ENCODE results near the gene CLEC18B.
"Not testable (repeated sequence)": the region's sequence is repeated elsewhere in the genome, so short reads cannot be mapped to it uniquely, and the experiment has no call there.

CLEC18B gene

DNA sequence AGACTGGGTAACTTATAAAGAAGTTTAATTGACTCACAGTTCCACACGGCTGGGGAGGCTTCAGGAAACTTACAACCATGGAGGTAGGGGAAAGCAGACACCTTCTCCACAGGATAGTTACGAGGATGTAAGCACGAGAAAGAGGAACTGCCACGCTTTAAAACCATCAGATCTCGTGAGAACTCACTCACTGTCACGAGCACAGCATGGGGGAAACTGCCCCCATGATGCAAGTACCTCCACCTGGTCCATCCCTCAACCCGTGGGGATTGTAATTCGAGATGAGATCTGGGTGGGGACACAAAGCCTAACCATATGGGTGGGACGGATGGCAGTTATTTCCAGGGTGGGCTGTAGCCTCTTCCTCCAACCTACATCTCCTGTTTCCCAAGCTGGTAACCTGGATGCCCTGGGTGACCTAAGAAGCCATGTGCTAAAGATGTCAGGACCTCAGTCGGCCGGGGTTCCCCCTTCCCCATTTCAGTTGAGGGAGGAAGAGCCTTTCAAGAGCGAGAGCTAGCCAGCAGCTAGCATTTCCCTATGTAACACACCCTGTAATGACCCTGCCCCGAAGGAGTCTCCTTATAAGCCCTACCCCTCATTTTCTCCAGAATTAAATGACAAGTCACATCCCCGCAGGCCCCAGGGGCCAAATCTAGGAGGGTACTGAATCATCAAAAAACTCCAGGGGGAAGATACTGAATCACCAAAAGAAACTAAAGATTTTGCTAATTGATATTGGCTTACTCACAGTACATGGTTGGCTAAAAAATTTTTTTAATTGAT, 16.9 kb downstream of the CLEC18B start:
- not testable (repeated sequence) for FAIRE-seq

DNA sequence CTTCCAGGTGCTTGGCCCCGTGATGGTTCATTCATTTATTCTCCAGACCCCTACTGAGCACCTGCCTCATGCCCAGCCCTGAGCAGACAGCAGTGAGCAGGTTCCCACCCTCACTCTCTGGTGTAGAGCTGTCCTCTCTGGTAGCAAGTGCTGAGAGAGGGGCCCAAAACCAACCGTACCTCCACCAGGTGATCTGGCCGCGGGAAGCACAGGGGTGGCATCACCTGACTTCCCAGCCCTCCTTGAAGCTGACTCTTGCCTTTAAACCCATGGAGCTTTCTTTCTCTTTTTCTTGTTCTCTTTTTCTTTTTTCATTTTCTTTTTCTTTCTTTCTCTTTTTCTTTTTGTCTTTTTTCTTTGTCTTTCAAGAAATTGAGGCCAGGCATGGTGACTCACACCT, 21.0 kb downstream of the CLEC18B start:
- not testable (repeated sequence) for FAIRE-seq

DNA sequence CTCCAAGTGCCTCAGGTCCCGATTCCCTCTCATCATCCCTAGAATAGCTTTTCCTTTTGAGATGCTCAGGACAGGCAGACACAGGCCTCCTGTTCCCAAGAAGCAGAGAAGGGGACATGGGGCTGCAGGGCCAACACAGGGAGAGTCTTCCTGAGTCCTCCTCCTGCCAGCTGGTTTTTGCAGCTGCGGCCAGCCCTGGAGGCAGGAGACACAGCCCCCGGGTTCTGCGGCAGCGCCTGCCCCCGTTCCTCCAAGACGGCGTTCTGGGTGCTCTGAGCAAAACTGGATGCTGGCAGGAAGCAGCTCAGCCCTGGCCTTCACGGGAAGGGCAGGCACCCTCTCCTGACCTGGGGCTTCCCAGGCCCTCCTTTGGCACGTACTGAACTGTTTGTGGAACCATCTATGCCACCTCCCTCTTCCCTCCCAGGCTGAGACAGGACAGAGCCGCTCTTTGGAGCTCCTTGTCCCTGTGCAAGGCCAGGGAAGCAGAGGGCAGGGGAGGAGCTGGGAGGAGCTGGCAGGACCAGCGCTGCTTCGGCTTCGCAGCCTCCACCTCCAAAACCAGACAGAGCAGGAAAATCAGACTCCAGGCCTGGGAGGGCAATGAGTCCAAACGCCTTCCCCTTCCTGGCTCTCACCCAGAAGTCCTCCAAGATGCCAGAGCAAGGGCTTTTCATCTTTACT, 22.9 kb downstream of the CLEC18B start:
- FAIRE-seq = not testable (repeated sequence)

DNA sequence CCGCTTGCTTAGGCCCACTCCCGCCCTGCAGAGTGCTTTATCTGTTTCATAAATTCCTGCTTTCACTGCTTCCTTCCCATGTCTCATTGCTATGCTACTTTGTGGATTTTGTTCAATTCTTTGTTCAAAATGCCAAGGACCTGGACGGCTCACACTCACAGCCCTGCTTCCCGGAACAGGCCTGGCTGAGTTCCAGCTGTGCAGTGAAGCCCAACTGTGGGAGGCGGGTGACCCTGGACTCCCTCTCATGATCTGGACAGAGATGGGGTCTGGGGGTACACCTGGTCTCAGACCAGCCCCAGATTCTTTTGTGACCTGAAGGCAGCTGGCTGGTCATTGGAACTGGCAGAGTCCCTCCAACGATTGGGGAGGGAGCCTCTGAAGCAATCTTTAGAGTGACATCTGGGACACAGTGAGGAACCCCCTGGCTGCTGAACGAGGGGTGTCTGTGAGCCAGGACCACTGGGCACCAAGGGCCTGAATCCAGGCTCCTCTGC, 24.7 kb downstream of the CLEC18B start:
- not testable (repeated sequence) for FAIRE-seq

DNA sequence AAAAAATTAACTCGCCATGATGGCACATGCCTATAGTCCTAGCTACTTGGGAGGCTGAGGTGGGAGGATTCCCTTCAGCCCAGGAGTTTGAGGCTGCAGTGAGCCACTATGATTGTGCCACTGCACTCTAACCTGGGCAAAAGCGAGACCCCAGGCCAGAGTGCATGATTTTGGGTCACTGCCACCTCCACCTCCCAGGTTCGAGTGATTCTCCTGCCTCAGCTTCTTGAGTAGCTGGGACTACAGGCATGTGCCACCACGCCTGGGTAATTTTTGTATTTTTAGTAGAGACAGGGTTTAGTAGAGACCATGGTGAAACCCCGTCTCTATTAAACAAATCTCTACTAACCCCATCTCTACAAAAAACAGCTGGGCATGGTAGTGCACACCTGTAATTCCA, 26.7 kb downstream of the CLEC18B start:
- FAIRE-seq = not testable (repeated sequence)

DNA sequence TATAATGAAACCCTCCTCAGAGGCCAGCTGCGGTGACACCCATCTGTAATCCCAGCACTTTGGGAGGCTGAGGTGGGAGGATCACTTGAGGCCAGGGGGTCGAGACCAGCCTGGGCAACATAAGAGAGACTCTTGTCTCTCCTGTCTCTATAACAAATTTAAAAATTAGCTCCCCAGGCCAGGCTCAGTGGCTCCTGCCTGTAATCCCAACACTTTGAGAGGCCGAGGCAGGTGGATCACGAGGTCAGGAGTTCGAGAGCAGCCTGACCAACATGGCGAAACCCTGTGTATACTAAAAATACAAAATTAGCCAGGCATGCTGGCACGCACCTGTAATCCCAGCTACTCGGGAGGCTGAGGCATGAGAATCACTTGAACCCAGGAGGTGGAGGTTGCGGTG, 27.1 kb downstream of the CLEC18B start:
- not testable (repeated sequence) for FAIRE-seq

DNA sequence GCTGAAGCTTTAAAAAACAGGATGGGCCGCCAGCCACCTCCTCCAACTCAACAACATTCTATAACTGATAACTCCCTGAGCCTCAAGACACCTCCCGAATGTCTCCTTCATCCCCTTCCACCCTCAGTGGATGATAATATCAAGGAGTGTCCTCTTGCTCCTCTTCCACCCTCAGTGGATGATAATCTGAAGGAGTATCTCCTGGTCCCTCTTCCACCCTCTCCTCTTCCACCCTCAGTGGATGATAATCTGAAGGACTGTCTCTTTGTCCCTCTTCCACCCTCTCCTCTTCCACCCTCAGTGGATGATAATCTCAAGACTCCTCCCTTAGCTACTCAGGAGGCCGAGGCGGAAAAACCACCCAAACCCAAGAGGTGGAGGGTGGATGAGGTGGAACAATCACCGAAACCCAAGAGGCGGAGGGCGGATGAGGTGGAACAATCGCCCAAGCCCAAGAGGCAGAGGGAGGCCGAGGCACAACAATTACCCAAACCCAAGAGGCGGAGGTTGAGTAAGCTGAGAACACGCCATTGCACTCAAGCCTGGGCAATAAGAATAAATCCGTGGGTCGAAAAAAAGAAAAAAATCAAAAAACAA, 29.7 kb downstream of the CLEC18B start:
- FAIRE-seq = not testable (repeated sequence)

DNA sequence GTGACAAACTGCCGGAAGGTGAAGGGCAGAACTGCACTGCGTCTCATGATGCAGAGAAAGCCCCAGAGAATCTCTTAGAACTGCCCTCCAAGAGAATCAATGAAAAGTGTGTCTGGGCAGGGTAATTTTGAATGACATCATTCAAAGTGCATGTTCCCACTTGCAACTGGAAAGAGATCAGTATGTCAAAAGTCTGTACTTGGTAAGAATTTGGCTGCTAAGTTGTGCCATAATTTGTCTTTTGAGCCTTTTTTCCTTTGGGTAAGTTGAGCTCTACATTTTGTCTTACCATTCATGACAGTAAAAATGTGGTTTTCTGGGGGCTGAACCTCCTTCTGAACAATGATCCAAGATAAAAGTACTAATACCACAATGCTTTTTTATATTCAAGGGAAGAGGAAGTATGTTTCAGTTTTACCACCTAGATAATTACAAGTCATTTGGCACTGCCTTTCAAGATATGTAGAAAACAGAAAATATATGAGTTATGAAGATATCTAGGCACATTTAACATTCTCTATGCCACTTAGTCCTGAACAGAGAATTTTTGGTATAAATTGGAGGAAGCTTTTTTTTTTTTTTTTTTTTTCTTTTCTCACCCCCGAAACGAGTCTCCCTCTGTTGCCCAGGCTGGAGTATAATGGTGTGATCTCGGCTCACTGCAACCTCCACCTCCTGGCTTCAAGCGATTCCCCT, 38.8 kb downstream of the CLEC18B start:
- not testable (repeated sequence) for FAIRE-seq

DNA sequence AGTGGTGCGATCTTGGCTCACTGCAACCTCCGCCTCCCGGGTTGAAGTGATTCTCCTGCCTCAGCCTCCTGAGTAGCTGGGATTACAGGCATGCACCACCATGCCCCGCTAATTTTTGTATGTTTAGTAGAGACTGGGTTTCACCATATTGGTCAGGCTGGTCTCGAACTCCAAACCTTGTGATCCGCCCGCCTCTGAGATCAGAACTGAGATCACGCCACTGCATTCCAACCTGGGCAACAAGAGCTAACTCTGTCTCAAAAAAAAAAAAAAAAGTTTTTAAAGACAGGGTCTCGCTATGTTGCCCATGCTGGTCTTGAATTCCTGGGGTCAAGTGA, 47.5 kb downstream of the CLEC18B start:
- not testable (repeated sequence) for FAIRE-seq

DNA sequence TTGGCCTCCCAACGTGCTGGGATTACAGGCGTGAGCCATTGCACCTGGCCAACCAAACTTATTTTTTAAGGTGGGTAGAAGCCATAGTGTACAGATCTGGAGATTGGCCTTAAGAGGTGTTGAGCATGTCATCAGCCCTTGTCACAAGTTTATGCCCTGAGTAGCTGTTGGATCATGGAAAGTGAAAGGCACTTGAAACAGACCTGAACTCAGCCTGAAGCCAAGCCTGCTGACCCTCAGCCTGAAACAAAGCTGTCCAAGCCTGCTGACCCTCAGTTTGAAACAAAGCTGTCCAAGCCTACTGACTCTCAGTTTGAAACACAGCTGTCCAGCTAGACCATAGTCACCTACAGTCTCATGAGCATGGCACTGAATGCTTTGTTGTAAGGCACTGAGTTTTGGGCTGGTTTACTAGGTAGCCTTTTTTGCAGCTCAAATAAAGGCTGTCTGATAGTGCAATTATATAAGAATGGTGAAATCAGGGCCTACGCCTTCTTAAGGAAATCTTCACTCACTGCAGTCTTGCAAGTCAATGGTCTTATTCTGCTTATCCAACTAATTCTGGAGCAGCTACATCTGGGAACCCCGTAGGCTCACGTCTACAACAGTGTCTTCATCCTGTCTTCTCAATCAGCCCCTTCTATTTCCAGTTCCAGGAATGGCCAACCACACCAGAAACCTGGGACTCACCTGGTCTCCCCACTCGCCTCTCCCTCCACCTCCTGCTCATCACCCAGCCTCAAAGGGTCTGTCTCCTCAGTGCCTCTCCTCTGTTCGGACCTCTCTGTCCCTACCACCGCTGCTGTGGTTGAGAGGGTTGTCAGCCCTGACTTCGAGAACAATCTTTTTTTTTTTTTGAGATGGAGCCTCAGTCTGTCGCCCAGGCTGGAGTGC, 48.1 kb downstream of the CLEC18B start:
- no peak for FAIRE-seq

DNA sequence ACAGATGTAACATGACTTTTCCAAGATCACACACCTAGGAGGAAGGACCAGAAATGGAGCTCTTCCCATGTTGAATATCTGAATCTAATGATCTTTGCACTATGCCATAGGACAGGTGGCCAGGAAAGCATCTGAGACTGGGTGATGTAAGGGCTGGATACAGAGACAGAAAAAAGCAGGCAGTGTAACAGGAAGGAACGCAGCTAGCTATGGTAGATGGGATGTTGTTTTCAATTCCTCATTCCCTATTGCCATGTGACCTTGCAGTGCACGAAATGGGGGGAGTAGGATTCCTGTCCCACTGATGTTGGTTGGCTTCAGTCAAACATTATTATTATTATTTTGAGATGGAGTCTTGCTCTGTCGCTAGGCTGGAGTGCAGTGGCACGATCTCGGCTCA, 48.9 kb downstream of the CLEC18B start:
- FAIRE-seq = no peak

DNA sequence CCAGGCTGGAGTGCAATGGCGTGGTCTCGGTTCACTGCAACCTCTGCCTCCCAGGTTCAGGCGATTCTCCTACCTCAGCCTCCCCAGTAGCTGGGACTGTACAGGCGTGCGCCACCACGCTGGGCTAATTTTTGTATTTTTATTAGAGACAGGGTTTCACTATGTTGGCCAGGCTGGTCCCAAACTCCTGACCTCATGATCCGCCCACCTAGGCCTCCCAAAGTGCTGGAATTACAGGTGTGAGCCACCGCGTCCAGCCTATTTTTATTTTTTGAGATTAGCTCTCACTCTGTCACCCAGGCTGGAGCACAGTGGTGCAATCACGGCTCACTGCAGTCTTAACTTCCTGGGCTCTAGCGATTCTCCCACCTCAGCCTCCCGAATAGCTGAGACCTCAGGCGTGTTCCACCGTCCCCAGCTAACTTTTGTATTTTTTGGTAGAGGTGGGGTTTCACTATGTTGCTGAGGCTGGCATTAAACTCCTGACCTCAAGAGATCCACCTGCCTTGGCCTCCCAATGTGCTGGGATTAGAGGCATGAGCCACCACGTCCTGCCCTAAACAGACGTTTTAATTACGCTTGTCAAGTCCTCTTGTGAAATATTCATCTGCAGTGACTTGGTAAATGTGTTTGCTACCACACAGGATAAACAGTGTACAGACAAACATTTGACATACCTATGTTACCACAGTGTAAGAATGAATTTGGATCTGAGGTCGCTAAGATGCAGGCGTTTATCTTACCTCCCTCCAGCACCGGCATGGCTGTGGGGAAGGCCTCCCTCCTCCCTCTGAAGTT, 50.7 kb downstream of the CLEC18B start:
- FAIRE-seq = not testable (repeated sequence)

DNA sequence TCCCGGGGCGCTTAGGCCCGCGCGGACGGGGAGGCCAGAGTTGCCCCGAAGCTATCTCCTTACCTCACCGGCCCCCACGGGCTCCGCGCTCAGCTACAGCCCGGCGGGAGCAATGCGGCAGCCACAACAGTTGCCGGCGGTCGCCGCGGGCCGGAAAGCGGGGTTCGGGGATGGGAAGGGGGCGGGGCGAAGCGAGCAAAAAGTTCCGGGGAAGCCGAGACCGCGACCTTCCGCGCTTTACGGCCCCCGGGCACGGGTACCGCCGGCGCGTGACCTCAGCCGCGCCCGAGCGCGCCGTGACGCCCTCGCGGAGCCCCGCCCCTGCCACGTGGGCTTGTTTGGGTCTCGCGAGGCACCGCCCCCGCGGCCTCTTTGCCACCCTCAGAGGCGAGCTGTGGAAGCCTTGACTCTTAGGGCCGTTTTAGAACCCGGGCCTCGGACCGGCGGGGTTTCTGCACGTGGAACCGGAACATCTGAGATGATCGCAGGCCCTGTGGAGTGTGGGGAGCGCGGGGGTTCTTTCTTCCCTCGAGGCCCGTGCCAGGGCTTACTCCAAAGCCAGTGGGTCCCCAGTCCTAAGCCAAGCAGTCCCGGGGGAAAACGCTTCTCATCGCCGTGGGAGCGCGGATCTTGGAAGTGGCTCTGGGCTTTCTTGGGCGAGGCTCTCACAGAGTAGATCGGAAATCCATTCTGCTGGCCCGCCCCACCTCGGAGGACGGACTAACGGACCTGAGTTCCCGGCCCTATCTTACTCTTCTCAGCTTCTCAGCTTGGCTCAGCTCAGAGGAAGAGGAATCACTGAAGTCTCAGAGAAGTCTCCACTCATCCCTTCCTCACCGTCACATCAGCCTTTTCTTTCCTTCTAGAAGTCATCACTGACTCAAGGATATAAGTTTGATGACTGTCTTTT, 53.0 kb downstream of the CLEC18B start:
- FAIRE-seq = not testable (repeated sequence)

DNA sequence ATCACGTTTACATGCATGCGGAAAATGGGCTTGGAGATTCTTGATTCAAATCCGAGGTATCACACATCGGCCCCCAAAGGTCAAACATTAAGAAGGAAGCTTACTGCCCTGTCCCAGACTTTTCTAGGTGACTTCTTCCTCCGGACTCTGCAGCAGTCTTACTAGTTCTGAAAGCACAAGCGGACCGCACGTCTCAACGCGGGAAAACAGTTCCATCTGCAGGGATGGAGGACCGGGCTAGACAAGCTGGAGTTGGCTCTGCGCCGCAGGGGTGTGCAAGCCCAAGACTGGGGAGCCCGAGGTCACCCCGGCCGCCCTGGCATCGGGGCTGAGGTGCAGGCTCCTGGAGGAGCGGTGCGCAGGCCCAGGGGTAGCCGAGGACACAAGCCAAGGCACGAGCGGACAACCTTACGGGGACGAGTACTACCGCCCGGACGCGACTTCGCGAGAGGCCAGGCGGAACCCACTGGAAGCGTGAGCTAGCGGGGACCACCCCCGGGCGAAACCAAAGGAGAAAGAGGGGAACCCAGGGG, 53.7 kb downstream of the CLEC18B start:
- FAIRE-seq = not testable (repeated sequence)

DNA sequence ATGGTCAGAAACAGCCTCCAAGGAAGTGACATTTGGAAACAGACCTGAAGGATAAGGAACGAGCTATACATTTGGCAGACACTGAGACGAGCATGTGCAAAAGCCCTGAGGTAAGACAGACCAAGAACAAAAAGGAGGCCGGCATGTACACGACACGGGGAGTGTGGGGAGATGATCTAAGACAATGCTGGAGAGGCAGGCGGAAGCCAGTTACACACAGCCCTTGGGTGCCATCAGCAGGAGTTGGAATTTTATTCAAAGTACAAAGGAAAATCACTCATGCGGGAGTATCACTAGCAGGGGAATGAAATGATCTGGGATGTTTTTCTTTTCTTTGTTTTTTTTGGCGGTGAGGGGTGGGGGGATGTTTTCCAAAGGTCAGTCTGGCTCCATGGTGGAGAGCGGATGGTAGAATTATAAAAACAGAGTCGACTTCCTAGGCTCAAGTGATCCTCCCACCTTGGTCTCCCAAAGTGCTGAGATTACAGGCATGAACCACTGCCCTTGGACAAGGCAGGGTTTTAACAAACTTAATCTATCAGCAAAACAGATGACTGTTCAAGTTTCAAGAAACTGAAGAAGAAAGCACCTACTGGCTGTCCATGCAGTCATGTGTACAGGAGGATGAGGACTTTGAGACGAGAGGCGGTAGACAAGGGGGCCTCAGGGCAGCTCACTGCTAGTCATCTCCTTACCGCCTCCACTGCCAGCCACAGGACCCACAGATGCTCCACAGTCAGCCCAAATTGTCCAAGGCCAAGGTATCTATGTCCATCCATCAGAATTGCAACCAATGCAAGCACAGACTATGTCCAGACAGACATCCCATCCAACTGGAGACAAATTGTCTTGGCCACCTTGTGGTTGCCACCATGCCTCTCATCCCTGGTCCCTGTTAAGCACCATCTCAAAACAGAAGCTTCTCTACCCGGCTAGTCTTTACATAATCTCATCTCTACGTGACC, 59.4 kb downstream of the CLEC18B start:
- not testable (repeated sequence) for FAIRE-seq
